MM.1S (cell line): ENCODE data around the gene GPRC5D.

ENCODE experiments used
- DNase-seq: peaks from one replicate; pipeline ENCODE4 v3.0.0-alpha.2; 2015
- H2AFZ ChIP-seq: fragments of 300-600 bp; sonication (generic); 2 replicates; pipeline ENCODE4 v1.6.0; 2016; ENCODE audit warnings: antibody characterized with exemption, low read length
- H3F3A ChIP-seq: fragments of 300-600 bp; sonication (generic); 2 replicates; pipeline ENCODE4 v1.6.1; 2016; ENCODE audit warnings: mild to moderate bottlenecking, antibody characterized with exemption, low read length, moderate library complexity, mixed read lengths; ENCODE audit not compliant: insufficient read depth
- H3K27ac ChIP-seq: fragments of 300-600 bp; sonication (generic); 2 replicates; pipeline ENCODE4 v1.5.1; 2016; ENCODE audit warnings: mild to moderate bottlenecking, low read length
- H3K27me3 ChIP-seq: fragments of 300-600 bp; sonication (generic); replicated peaks from 2 replicates; pipeline ENCODE4 v1.6.0; 2016; ENCODE audit warnings: low read length; ENCODE audit not compliant: insufficient read depth
- H3K36me3 ChIP-seq: fragments of 300-600 bp; sonication (generic); replicated peaks from 2 replicates; pipeline ENCODE4 v1.6.1; 2016; ENCODE audit warnings: mild to moderate bottlenecking, low read length, mixed read lengths; ENCODE audit not compliant: insufficient read depth
- H3K4me1 ChIP-seq: fragments of 300-600 bp; sonication (generic); 2 replicates; pipeline ENCODE4 v1.6.1; 2016; ENCODE audit warnings: low read length, mixed read lengths
- H3K4me2 ChIP-seq: fragments of 300-600 bp; sonication (generic); 2 replicates; pipeline ENCODE4 v1.6.0; 2016; ENCODE audit warnings: low read depth, low read length
- H3K4me3 ChIP-seq: fragments of 300-600 bp; sonication (generic); 2 replicates; pipeline ENCODE4 v1.5.1; 2016; ENCODE audit warnings: low read length, mixed read lengths
- H3K79me2 ChIP-seq: fragments of 300-600 bp; sonication (generic); 2 replicates; pipeline ENCODE4 v1.6.1; 2016; ENCODE audit warnings: mixed run types, low read length, mixed read lengths
- H3K9ac ChIP-seq: fragments of 300-600 bp; sonication (generic); 2 replicates; pipeline ENCODE4 v1.6.1; 2016; ENCODE audit warnings: low read length, mixed read lengths
- H3K9me2 ChIP-seq: fragments of 300-600 bp; sonication (generic); replicated peaks from 2 replicates; pipeline ENCODE4 v1.6.1; 2016; ENCODE audit warnings: mild to moderate bottlenecking, low read length, mixed read lengths; ENCODE audit not compliant: insufficient read depth
- H3K9me3 ChIP-seq: fragments of 300-600 bp; sonication (generic); replicated peaks from 2 replicates; pipeline ENCODE4 v1.6.1; 2016; ENCODE audit warnings: mild to moderate bottlenecking, low read length, mixed read lengths; ENCODE audit not compliant: insufficient read depth
- H4K20me1 ChIP-seq: fragments of 300-600 bp; sonication (generic); 2 replicates; pipeline ENCODE4 v1.6.1; 2016; ENCODE audit warnings: mild to moderate bottlenecking, low read length, moderate library complexity, mixed read lengths; ENCODE audit not compliant: insufficient read depth
- CTCF ChIP-seq: fragments of 300-600 bp; sonication (generic); IDR thresholded peaks from 2 replicates; pipeline ENCODE4 v1.5.1; 2016; ENCODE audit warnings: antibody characterized with exemption, low read length, mixed read lengths
- EZH2 ChIP-seq: fragments of 300-600 bp; sonication (generic); optimal IDR thresholded peaks from 2 replicates; pipeline ENCODE3; 2017; ENCODE audit warnings: low read depth, mild to moderate bottlenecking, antibody characterized with exemption, low read length, mixed read lengths
- EZH2phosphoT487 ChIP-seq: fragments of 300-600 bp; sonication (generic); IDR thresholded peaks from 2 replicates; pipeline ENCODE4 v1.6.1; 2018; ENCODE audit warnings: antibody characterized with exemption, low read length

GPRC5D gene

GRCh38 chr12:12952036-12952435, at the start of gene GPRC5D:
TSS of gene GPRC5D (minus strand) at chr12:12952170. CDS start at chr12:12950384, 1,786 bp downstream.
- Histone ChIP-seq H2AFZ (peak within 1 kb of the TSS; percentile 52), H3K4me1 (peaks cover 51% of the 10 kb centered on the region), H3K9me2 (no peaks in the 10 kb centered on the region), H4K20me1 (no peaks in the 10 kb centered on the region), H3F3A (peaks cover 21% of the 10 kb centered on the region), H3K4me2 (peak within 1 kb of the TSS; percentile 94), H3K9me3 (no peaks in the 10 kb centered on the region), H3K79me2 (peaks cover 48% of the 10 kb centered on the region), H3K27me3 (no peaks in the 10 kb centered on the region), H3K36me3 (peaks cover 2% of the 10 kb centered on the region; the same call in 1 of the 2 replicates), H3K27ac (peak within 1 kb of the TSS; percentile 85), H3K4me3 (peak within 1 kb of the TSS; percentile 72), H3K9ac (peak within 1 kb of the TSS; percentile 74)
- TF ChIP-seq CTCF (no peak), EZH2 (no peak), EZH2phosphoT487 (no peak)
- peak; percentile 84 for DNase-seq

GRCh38 chr12:13001775-13002040, 49.7 kb upstream of the GPRC5D start:
- DNase-seq, result no peak
- H4K20me1 ChIP-seq, result no peaks in the 10 kb centered on the region
- peaks cover 8% of the 10 kb centered on the region for H3F3A ChIP-seq
- H3K4me1 ChIP-seq, result peaks cover 13% of the 10 kb centered on the region; the same call in 1 of the 2 replicates
- H3K79me2 ChIP-seq, result peaks cover 18% of the 10 kb centered on the region
- H3K9me2 ChIP-seq, result no peaks in the 10 kb centered on the region
- H3K4me2 ChIP-seq, result peak overlapping the region; percentile 65
- no peaks in the 10 kb centered on the region for H3K27me3 ChIP-seq
- no peak for TF ChIP-seq EZH2
- no peak for TF ChIP-seq EZH2phosphoT487
- TF ChIP-seq CTCF, result no peak
- peak overlapping the region; percentile 69 for H2AFZ ChIP-seq
- H3K9ac ChIP-seq, result peak overlapping the region; percentile 54; the same call in 1 of the 2 replicates
- H3K36me3 ChIP-seq, result no peaks in the 10 kb centered on the region
- H3K9me3 ChIP-seq, result no peaks in the 10 kb centered on the region
- H3K4me3 ChIP-seq, result peak overlapping the region; percentile 60
- H3K27ac ChIP-seq, result no peak overlapping the region

- peaks cover 18% of the 10 kb centered on the region for H3K79me2 ChIP-seq
- peak; percentile 63 for DNase-seq
- no peaks in the 10 kb centered on the region for H4K20me1 ChIP-seq
- H3K27ac ChIP-seq, result peak overlapping the region; percentile 54; the same call in 1 of the 2 replicates
- H3K4me3 ChIP-seq, result peak overlapping the region; percentile 60
- TF ChIP-seq EZH2 (no peak), CTCF (peak; percentile 23)
- H3K9ac ChIP-seq, result peak overlapping the region; percentile 54
- H3K4me1 ChIP-seq, result peaks cover 13% of the 10 kb centered on the region; the same call in 1 of the 2 replicates
- H3K9me3 ChIP-seq, result no peaks in the 10 kb centered on the region
- H3F3A ChIP-seq, result peaks cover 8% of the 10 kb centered on the region
- H3K9me2 ChIP-seq, result no peaks in the 10 kb centered on the region
- H3K27me3 ChIP-seq, result no peaks in the 10 kb centered on the region
- H3K36me3 ChIP-seq, result no peaks in the 10 kb centered on the region
- peak overlapping the region; percentile 65 for H3K4me2 ChIP-seq
- peak overlapping the region; percentile 69 for H2AFZ ChIP-seq
Measured at GRCh38 chr12:13000925-13001774, 49.2 kb upstream of the GPRC5D start.
